Activated CD4-positive, alpha-beta T cell treated with anti-CD3 and anti-CD28 coated beads for 1 hour (primary cell): Measurements from ENCODE around the gene KRTAP16-1.
A peak's percentile ranks its signal among the peaks of the same experiment; 100 is the strongest.

ENCODE experiments used
- DNase-seq: peaks from one replicate; pipeline ENCODE4 v3.0.0-alpha.2; 2020

KRTAP16-1 gene

DNA sequence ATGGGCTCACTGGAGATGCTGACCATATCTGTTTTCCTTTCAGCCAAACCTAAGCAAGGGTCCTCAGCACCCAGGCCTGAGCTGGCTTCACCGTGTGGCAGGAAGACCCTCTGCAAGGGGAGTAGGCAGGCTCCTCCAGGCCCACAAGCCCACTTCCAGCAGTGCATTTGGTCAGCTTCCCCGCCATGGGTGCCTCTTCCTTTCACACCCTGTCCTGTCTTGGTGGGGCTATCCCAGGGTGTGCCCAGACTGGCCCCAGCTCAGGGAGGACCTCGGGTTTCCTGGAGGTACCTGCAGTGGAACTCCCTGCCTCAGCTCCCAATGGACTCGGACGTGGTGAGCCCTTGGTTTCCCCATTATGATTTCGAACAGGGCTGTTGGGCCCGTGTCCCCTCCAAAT is 19.1 kb upstream of the KRTAP16-1 start:
- no peak for DNase-seq

- DNase-seq: no peak
Measured at GRCh38 chr17:41327411-41328120, 18.5 kb upstream of the KRTAP16-1 start.

DNA sequence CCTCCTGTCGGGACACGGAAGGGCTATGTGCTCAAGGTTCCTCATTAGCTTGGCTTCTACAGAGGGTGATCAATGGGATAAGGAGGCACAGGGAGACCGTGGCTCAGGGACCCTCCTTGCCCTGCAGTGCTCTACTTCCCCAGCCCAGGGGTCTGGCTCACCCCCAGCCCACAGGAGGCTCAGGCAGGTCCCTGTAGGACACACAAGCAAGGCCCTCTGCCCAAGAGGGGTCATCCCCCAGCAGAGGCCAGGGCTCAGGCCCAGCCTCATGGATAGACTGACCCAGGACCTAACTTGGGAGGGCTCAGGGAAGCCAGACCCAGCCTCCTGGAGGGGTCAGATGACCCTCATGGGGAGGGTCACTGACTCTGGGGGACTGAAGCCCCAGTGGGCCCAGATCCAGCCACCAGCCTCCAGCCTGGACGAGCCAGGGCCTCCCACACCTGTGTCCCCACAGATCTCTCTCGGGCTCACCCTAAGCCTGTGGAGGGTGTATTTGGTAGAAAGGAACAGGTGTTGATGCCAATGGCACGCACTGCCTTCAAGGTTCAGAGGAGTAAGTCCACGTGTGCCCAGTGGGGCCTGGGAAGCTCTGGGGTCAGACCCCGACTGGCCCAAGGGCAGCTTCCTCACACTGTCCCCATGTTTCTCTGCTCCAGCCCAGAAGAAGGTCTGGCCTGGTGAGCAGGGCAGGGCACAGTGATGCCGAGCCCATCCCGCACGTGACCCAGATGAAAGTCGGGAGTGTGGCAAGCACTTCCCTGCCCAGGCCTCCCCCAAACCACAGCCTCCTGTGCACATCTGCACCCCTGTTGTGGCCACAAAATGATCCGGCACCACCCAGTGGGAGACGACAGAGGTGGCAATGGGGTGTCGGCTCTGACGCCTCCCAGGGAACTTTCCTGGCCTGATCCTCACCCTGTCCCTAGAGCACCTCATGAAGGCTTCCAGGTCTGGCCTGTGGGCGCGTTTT is 17.4 kb upstream of the KRTAP16-1 start:
- DNase-seq: no peak

DNA sequence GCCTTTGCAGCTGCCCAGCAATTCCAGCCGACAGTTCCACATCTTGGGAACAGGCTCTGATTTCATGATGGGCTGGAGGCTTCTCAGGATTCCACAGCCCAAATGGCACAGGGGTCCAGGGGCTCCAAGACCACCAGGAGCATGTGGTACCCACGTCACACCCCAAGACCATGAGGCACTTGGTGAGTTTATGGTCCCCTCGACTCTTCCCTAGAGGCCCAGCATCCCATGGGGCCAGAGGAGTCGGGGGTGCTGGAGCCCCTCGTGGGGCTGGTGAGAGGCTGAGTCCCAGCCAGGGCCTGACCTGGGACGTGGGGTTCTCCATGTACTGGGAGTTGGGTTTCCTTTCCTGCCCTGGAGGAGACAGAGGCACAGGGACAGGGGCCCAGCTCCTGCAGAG is 16.5 kb upstream of the KRTAP16-1 start:
- DNase-seq: no peak

GRCh38 chr17:41325126-41325525 is 16.0 kb upstream of the KRTAP16-1 start:
- no peak for DNase-seq

DNA sequence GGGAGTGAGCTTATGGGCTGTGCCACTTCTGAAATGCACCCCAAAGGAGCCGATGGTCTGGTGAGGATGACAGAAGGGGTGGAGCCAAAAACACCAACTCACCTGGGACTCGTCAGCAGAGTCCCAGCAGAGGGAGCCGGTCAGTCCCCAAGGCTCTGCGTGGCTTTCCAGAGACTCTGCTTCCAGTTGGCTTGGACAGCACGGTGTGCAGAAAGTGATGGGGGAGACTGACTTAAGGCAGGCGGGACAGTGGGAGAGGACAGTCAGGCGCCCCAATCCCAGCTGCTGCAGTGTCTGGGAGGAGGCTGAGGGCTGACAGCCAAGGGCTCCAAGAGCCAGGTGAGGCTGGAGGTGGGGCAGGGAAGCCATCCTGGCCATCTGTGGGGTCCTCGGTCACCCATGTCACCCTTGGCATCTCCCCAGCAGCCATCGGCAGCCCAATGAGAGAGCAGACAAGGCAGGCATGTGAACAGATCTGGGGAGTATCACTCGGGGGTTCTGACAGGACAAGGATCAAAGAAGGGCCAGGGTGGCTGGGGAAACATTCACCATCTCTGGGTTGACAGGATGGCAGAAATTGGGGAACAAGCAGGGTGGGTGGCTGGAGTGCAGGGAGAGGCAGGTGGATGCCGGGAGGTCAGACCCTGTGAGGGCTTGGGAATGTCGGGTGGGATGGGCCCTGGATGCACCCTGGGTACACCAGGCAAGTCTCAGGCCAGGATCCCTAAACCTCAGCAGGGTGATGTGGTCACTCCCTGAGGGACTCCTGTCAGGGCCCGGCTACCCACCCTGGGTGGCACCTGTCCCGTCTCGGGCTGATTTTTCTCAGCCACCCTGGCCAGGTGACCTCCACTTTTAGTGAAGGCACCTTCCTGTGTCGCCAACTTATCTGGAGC is 15.3 kb upstream of the KRTAP16-1 start:
- DNase-seq: no peak

DNA sequence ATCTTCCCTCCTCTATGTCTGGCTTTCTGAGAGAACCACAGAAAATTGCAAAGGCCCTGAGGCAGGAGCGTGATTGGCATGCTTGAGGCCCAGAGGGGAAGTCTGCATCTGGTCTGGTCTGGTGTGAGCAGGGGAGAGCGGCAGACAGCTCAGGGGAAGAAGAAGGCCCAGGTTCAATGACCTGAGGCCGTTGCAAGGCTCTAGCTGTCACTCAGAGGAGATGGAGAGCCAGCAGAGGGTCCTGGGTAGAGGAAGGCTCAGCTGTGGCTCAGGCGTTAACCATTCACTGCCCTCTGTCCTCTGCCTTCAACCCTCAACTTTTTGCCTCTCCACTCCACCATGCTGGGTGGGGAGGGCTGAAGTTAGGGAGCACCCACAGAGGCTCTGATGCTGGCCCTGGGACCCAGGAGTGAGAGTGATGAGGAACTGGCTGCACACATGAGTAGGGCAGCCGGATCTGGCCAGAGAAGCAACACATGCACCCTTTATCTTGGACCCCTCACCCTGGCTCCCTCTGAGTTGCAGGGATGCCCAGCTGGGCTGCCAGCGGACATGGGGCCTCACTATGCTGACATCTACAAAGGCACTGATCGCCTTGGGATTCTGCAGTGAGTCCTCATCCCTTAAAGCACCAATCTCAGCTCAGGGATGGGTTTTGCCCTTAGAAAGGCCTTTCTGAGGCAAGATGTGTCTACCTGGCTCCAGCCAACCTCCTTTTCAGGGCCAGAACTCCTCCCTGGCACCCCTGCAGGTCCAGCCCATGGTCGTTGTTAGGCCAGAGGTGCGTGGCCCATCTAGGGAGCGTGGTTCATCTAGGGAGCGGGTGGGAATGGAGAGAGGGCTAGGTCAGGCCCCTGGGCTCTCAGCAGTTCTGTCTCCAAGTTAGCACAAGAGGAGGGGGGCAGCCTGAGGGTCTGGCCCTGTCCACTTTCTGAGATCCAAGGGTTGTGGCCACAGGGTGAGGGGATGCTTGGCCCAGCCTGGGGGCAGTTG is 14.1 kb upstream of the KRTAP16-1 start:
- no peak for DNase-seq

- DNase-seq: no peak
Measured at GRCh38 chr17:41322094-41322902, 13.2 kb upstream of the KRTAP16-1 start.

DNA sequence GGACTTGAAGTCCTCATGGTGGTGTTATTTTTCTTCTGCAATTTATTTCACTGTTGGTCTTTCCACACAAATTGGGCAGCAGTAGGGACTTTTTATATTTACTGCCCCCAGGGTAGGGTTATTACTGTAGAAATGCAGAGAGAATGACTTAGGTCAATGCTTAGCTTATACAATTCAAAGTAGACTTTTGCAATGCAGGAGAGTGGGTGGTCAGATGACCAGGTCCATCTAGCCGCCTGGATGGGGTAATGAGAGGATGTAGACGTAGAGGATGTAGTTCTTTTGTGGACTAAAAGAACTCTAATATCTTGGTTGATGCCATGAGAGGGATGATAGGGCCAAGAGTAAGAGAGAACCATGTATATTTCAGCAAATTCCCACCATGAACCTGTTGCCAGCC is 9.1 kb upstream of the KRTAP16-1 start:
- DNase-seq: no peak

DNA sequence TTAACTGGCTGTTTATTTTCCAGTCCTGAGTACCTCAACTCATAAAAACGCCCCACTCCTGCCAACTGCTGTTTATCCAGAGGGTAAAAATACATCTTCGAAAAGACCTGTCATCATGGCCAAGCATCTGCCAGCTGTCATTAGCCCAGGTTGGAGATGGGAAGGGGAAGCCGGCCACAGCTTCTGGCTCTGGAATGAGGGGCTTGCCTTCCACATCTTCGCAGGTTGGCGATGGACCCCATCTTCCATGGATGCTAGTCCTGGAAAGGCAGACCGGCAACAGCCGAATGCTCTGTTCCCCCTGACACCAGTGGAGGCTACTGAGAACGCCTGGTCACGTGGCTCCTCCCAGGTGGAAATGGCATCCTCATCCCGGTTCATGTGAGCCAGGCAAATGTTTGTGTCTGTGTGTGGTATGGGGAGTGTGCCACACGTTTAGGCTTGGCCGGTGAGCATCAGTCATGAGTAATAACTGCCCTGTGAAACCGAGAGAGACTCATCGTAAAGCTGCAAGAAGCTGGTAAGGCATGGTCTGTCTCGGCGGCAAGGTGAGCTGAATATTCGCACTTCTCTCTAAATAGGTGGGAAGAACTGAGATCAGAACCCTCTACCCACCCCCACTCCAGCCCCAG is 6.8 kb upstream of the KRTAP16-1 start:
- DNase-seq: no peak

DNA sequence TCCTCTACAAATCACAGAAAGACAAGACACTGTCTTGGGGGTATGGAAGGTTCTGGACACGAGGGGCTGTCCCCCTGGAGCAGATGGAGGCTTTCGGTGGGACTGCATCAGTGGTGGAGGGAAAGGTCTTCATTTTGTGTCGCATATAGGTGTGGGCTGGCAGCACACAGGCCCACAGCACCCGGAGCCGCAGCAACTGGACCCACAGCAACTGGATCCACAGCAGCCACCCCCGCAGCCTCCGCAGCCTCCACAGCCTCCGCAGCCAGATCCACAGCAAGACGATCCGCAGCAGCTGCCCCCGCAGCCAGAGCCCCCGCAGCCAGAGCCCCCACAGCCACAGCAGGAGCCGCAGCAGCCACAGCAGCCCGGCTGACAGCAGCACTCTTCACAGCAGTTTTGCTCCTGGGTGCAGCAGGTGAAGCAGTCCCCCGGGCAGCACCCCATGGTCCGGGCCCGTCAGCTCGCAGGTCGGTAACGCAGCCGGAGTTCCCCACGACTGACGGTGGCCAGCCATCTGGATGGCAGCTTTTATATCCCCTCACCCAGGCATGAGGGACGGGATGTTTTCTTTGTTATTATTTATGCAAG is 6.2 kb upstream of the KRTAP16-1 start, which contains the start of gene KRTAP17-1:
Gene KRTAP17-1 (minus strand): TSS at position 507 of the 591 bp plus-strand sequence. CDS start 60 bp downstream, at position 447.
- no peak for DNase-seq

DNA sequence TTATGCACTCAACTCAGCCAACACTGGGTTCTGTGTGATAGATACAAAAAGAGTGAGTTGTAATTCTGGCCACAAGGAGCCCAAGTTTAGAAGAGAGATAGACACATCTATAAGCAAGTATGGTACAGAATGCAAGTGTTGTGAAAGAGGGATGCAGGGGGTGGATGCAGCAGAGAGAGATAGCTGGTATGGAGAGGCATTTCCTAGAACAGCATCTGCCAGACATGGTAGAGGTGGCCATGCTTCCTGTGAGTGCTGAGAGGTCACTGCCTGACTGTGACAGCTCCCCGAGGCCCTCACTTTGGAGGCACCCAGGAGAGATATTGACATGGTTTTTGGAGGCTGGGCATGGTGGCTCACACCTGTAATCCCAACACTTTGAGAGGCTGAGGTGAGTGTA is 2.0 kb upstream of the KRTAP16-1 start:
- no peak for DNase-seq

DNA sequence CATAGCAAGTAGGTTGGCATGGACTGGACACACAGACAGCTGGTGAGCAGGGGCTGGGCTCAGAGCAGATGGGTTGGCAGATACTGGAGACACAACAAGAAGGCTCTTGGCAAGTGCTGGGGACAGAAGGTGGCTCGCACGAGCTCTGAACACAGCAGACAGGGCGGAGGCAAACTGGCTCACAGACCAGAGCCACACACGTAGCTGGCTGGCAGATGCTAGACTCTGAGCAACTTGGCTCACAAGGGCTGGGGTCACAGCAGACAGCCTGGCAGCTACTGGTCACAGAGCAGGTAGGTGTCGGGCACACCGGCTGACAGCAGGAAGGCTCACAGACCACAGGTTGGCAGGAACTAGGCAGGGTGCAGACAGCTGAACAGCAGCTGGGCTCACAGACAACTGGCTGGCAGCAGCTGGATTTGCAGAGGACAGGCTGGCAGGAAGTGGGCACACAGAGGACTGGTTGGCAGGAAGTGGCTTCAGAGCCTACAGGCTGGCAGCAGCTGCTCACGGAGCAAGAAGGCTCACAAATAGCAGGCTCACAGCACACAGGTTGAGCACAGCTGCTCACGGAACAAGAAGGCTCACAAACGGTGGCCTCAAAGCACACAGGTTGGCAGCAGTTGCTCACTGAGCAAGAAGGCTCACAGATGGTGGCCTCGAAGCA is 725 bp downstream of the KRTAP16-1 start:
- DNase-seq: peak; percentile 68

- DNase-seq: no peak
Measured at GRCh38 chr17:41307647-41308046, 1.5 kb downstream of the KRTAP16-1 start.

DNA sequence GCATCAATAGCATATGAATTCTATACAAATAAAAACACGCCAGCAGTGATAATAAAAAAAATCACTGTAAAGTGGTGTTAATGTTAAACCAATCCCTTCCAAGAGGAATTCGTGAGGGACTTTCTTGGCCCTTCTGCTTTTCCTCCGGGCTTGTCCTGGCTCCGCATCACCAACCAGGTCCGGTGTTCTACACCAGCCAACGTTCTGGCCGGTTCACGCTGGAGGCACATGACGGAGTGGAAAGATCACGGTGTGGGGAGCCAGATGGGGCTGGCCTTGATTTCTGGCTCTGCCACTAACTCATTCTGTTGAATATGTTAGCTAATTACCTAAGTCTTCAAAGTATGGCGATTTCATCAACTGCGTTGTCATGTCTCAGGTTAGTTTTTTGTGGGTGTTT is 5.0 kb downstream of the KRTAP16-1 start:
- DNase-seq: no peak

- DNase-seq: no peak
Measured at GRCh38 chr17:41302981-41303380, 6.1 kb downstream of the KRTAP16-1 start.

DNA sequence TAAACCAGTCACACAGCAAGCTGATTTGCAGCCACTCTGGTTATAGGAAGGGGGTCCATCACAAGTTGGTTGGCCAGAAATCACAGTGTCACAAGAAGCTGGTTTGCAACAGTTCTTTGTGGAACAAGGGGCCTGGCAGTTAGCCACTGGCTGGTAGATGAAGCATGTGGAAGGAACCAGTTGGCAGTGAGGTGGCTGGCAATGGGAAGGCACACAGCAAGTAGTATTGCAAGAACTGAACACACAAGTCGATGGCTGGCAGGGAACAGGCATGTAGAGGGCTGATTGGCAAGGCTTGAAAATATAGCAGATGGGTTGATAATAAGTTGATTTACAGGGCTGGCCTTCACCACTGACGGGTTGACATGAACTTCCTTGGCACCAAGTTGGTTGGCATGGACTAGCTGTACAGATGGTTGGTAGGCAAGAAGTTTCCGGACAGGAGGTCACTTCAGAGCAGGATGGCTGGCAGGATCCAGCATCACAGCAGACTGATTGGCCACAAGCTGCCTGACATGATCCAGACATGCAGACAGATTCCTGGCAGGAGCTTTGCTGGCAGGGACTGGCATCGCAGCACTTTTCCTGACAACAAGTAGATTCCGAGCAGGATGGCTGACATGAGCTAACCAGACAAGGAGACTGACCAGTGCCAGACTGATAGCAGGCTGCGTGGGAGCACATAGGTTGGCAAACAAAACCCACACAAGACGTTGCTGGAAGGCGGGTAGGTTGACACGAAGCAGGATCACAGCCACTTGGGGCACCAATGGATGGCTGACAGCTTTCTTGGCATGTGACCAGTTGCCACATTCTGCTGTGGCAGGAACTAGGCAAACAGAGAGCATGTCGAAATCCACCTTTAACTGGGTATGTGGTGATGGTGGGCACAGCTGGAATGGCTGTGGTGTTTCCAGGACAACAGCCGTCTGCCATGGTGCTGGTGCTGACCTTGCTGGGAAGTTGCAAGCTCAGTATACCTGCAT is 6.9 kb downstream of the KRTAP16-1 start, which contains the start of gene KRTAP29-1:
Gene KRTAP29-1 (minus strand): TSS at position 936 of the 986 bp plus-strand sequence. CDS start 0 bp downstream, at position 936.
- no peak for DNase-seq
